ENCODE measurements around the gene TKT.

TKT gene

GRCh38 chr3:53216723-53217122, 39.1 kb downstream of the TKT start:
- ChIA-PET CTCF (no interaction called here), POLR2A (no interaction called here)
- DNase-seq (ENCODE audit: extremely low spot score): no peak
- TF ChIP-seq FOXA1 (IDR thresholded peaks at IDR 0.05) (no peak), FOXM1 (IDR thresholded peaks at IDR 0.05; ENCODE audit: borderline replicate concordance) (no peak), NFRKB (IDR thresholded peaks at IDR 0.05) (no peak), TARDBP (IDR thresholded peaks at IDR 0.05) (no peak), L3MBTL2 (conservative IDR thresholded peaks at IDR 0.05) (no peak), CTBP1 (IDR thresholded peaks at IDR 0.05; ENCODE audit: borderline replicate concordance) (no peak), SUZ12 (IDR thresholded peaks at IDR 0.05) (no peak)

- POLR2A ChIA-PET: no interaction called here
- CTCF ChIA-PET: interaction anchor here (0.6 kb wide), 1 partner anchor 10 kb away, joined by 3 read pairs; no protein-coding TSS in a partner anchor
- DNase-seq (ENCODE audit: extremely low spot score): no peak
- TF ChIP-seq LEF1 (IDR thresholded peaks at IDR 0.05; ENCODE audit: borderline replicate concordance): no peak
- TF ChIP-seq SP1 (IDR thresholded peaks at IDR 0.05): no peak
- no peak for TF ChIP-seq TARDBP (IDR thresholded peaks at IDR 0.05)
- no peak for TF ChIP-seq PKNOX1 (IDR thresholded peaks at IDR 0.05)
- TF ChIP-seq L3MBTL2 (conservative IDR thresholded peaks at IDR 0.05): no peak
- TF ChIP-seq FOXK2 (IDR thresholded peaks at IDR 0.05): no peak
- no peak for TF ChIP-seq FOXA1 (IDR thresholded peaks at IDR 0.05)
- TF ChIP-seq ELF4 (IDR thresholded peaks at IDR 0.05): no peak
- TF ChIP-seq ARNT (IDR thresholded peaks at IDR 0.05): no peak
- no peak for TF ChIP-seq ZNF384 (IDR thresholded peaks at IDR 0.05)
- TF ChIP-seq SUZ12 (IDR thresholded peaks at IDR 0.05): no peak
- TF ChIP-seq CTBP1 (IDR thresholded peaks at IDR 0.05; ENCODE audit: borderline replicate concordance): no peak
- no peak for TF ChIP-seq BHLHE40 (IDR thresholded peaks at IDR 0.05; ENCODE audit: borderline replicate concordance)
- TF ChIP-seq HDGF (IDR thresholded peaks at IDR 0.05; ENCODE audit: borderline replicate concordance): no peak
- TF ChIP-seq FOXM1 (IDR thresholded peaks at IDR 0.05; ENCODE audit: borderline replicate concordance): no peak
- TF ChIP-seq NFRKB (IDR thresholded peaks at IDR 0.05): no peak
These were observed 40.0 kb downstream of the TKT start for GRCh38 chr3:53215816-53216215.

- no peak for DNase-seq (ENCODE audit: extremely low spot score)
- ChIA-PET POLR2A (no interaction called here), CTCF (no interaction called here)
- no peak for TF ChIP-seq HDGF (IDR thresholded peaks at IDR 0.05; ENCODE audit: borderline replicate concordance)
- TF ChIP-seq SP1 (IDR thresholded peaks at IDR 0.05): no peak
- TF ChIP-seq ZNF384 (IDR thresholded peaks at IDR 0.05): no peak
- no peak for TF ChIP-seq L3MBTL2 (conservative IDR thresholded peaks at IDR 0.05)
- no peak for TF ChIP-seq FOXM1 (IDR thresholded peaks at IDR 0.05; ENCODE audit: borderline replicate concordance)
- TF ChIP-seq ARNT (IDR thresholded peaks at IDR 0.05): no peak
- TF ChIP-seq FOXA1 (IDR thresholded peaks at IDR 0.05): no peak
- no peak for TF ChIP-seq TARDBP (IDR thresholded peaks at IDR 0.05)
- TF ChIP-seq BHLHE40 (IDR thresholded peaks at IDR 0.05; ENCODE audit: borderline replicate concordance): no peak
- no peak for TF ChIP-seq NFRKB (IDR thresholded peaks at IDR 0.05)
- no peak for TF ChIP-seq SUZ12 (IDR thresholded peaks at IDR 0.05)
- no peak for TF ChIP-seq ELF4 (IDR thresholded peaks at IDR 0.05)
- TF ChIP-seq PKNOX1 (IDR thresholded peaks at IDR 0.05): no peak
- TF ChIP-seq CTBP1 (IDR thresholded peaks at IDR 0.05; ENCODE audit: borderline replicate concordance): no peak
- TF ChIP-seq LEF1 (IDR thresholded peaks at IDR 0.05; ENCODE audit: borderline replicate concordance): no peak
- TF ChIP-seq FOXK2 (IDR thresholded peaks at IDR 0.05): no peak
These were observed 42.5 kb downstream of the TKT start for GRCh38 chr3:53213276-53213675.

- POLR2A ChIA-PET: no interaction called here
These were observed 43.8 kb downstream of the TKT start for GRCh38 chr3:53211706-53212702.

More at GRCh38 chr3:53211706-53212702, 43.8 kb downstream of the TKT start:
- DNase-seq (ENCODE audit: extremely low spot score): no peak
- CTCF ChIA-PET: no interaction called here
- TF ChIP-seq FOXM1 (IDR thresholded peaks at IDR 0.05; ENCODE audit: borderline replicate concordance): no peak
- TF ChIP-seq SUZ12 (IDR thresholded peaks at IDR 0.05): no peak
- TF ChIP-seq FOXK2 (IDR thresholded peaks at IDR 0.05): no peak
- TF ChIP-seq FOXA1 (IDR thresholded peaks at IDR 0.05): no peak
- no peak for TF ChIP-seq TARDBP (IDR thresholded peaks at IDR 0.05)
- no peak for TF ChIP-seq ELF4 (IDR thresholded peaks at IDR 0.05)
- no peak for TF ChIP-seq ARNT (IDR thresholded peaks at IDR 0.05)
- TF ChIP-seq CTBP1 (IDR thresholded peaks at IDR 0.05; ENCODE audit: borderline replicate concordance): no peak
- TF ChIP-seq LEF1 (IDR thresholded peaks at IDR 0.05; ENCODE audit: borderline replicate concordance): no peak
- no peak for TF ChIP-seq BHLHE40 (IDR thresholded peaks at IDR 0.05; ENCODE audit: borderline replicate concordance)
- no peak for TF ChIP-seq ZNF384 (IDR thresholded peaks at IDR 0.05)
- no peak for TF ChIP-seq PKNOX1 (IDR thresholded peaks at IDR 0.05)
- TF ChIP-seq NFRKB (IDR thresholded peaks at IDR 0.05): no peak
- TF ChIP-seq HDGF (IDR thresholded peaks at IDR 0.05; ENCODE audit: borderline replicate concordance): no peak
- TF ChIP-seq L3MBTL2 (conservative IDR thresholded peaks at IDR 0.05): no peak
